A673 (cell line): ENCODE data around the gene BLOC1S5.
"Not testable (repeated sequence)": the region's sequence is repeated elsewhere in the genome, so short reads cannot be mapped to it uniquely, and the experiment has no call there.

Experiments
- CTCF ChIP-seq: fragments of 300-800, 200-600 bp; sonication (generic); conservative IDR thresholded peaks from 2 replicates; pipeline ENCODE4 v1.5.1; 2017; ENCODE audit warnings: low read depth, mild to moderate bottlenecking, antibody characterized with exemption, low read length, moderate library complexity, mixed read lengths
- EZH2 ChIP-seq: fragments of 200-600 bp; sonication (generic); IDR thresholded peaks from 2 replicates; pipeline ENCODE4 v1.6.1; 2017; ENCODE audit warnings: borderline replicate concordance, low read depth, mild to moderate bottlenecking, mixed read lengths, antibody characterized with exemption, low read length; ENCODE audit not compliant: poor library complexity, severe bottlenecking

GRCh38 chr6:7983967-7984366, 80.2 kb downstream of the BLOC1S5 start:
- TF ChIP-seq CTCF, EZH2: not testable (repeated sequence)
